IPS-11a (cell line): ENCODE data around the gene SEC31A.

Experiments used
- H3K4me3 ChIP-seq: one replicate; pipeline ENCODE4 v1.5.1; 2013; ENCODE audit warnings: low read depth, low read length, control low read depth

SEC31A gene

DNA sequence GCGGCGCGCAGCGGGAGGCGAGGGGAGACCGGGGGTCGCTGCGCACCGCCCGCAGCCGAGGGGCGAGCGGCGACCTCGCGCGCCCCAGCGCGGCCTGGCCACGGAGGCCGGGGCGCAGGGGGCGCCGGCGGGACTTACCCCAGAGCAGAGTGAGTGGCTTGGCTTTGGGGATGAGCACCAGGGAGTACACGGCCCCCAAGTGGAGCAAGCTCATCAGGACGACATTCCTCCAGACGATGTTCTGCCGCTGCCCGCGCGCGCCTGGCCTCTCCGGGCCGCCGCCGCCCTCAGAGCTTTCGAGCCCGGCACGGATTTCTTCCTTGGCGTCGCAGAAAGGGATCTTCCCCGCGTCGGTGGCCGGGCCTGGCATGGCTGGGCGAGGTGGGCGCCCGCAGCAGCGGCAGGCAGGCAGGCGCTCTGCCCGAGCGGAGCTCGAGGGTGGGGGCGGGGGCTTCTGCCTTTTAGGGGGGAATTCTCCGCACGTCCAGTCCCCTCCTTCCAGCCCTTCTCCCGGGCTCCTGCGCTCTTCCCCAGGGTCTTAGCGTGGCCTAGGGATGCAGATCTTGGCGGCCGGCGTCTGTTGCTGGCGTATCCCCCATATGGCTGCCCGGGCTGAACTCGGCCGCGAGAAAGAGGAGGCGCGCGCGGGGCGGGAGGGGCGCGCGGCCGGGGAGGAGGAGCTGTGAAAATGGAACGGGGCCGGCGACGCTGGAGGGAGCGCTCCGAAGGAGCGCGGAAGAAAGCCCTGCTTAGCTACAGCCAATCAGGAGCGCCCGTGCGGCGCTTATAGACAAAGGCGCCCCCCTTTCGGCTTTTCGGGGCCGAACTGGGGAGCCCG is 92.6 kb downstream of the SEC31A start, which contains the start of gene SCD5:
Gene SCD5, minus strand, starts transcription at position 629 of the 838 bp plus-strand sequence. Its CDS starts 259 bp downstream, at position 370.
- peak within 1 kb of the TSS; percentile 36 for H3K4me3 ChIP-seq

DNA sequence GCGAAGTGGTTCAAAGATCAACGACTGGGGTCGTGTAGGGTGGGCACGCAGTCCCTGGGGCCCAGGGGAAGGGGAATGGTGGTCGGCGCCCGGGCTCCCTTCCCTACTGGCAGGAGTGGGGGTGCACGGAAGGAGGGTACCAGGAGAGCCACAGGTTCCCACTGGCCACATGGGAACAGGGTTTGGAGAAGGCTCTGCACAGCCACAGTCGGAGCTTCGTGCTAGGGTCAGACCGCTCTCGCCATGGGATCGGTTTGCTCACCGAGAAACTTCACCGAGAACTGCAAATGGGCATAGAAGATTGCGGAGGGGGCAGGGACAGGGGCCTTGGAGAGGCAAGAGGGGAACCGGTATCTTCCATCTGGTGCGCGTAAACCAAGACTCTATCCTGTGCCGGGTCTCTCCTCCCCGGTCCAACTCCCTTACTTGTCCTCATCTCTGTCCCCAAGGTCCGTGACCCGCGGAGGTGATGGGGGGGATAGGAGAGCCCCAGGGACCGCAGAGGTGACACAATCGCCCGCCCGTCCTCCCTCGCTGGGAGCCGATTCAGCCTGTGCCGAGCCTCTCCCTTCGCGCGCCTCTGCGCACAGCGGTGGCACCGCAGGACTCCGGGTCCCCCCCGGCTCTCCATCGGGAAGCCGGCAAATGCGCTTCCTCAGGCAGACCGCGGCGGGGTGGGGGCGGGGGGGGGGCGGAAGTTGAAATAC is 93.4 kb downstream of the SEC31A start:
- H3K4me3 ChIP-seq, result peak overlapping the region; percentile 30

DNA sequence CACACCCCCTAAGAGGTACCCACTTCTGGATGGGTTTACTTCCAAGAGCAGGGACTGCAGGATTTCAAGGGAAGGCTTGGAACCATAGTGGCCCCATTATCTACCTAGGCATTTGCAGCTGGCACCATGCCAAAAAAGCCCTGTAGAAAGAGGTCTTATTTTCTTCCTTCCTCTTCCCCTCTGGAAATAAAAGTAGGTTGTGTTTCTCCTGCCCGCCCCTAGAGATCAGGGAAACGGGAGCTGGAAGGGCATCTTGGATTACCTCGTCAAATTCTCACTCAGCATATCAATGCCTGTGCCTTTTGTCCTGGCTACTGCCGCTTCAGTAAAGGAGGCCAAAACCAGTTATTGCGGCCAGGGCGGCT is 93.9 kb downstream of the SEC31A start:
- H3K4me3 ChIP-seq, result peak overlapping the region; percentile 30

DNA sequence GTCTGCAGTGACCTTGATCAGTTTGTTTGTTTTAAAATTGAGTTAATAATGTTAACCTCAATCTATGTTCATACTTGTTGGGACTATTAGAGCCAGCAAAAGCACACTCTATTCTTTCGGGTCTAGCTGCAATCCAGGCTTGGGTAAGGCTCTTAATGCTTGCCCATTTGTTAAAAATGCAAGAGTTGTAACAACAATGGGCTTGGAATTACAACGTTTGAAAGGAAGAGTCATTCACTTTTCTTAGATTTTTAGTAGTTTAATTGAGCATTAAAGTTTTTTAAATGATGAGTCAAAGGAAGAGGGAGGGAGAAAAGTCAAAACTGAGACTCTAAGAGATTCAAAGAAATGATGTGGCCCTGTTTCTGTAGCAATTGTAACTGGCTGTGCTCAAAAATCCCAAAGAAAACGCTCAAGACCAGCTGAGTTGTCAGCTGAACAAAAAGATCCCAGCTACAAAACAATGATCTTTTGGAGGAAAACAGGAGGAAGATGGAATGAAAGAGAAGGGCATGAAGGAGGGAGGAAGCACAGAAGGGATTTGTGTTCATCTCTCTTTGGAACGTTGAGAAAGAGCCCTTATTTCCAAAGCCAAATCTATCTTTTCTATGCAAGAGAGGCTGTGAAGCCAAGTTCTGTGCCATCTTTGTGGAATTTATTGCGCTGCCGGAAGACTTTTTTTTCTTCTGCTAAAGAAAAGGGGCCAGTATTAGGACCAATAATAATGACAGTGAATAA is 97.9 kb downstream of the SEC31A start:
- no peak overlapping the region for H3K4me3 ChIP-seq

DNA sequence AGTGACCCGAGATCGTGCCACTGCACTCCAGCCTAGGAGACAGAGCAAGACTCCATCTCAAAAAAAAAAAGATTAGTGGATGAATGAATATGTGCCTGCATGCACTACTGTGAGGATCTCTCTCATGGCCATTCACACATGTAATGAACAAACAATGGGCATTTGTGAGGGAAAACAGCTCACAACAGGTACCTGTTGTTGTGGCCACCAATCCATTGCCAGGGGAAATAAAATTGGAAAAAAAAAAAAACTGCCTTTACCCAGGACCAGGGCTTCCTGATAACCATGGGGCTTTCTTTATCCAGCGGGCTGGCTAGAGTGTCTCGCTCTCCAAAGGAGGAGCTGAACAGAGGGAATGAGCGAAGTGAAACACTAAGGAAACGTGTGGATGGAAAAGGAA is 99.8 kb downstream of the SEC31A start:
- H3K4me3 ChIP-seq, result no peak overlapping the region

DNA sequence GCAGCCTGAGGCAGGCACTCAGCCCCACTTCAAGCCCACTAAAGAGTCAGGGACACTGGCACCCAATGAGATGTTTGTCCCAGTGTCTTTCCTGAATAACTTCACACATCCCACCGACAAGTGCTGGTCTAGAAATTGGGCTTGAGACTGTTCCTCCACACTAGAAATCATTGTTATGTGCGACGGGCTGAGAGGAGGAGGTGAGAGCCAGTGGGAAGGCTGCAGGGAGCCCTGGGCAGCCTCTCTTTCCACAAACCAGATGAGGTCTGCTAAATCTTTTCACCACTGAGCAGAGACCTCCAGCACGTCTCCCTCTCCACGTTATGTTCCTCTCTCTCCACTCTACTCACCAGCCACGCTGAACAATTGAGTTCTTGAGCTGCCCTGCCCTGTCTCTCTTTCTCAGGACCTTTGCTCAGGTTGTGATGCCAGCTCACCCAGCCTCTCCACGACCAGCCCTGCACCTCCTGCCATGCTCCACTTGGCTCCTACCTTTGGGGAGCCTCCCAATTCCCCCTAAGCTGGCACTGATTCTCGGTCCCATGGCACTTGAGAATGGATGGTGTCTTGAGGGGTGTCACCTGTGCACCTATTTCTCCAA is 100.8 kb downstream of the SEC31A start:
- H3K4me3 ChIP-seq, result no peak overlapping the region

DNA sequence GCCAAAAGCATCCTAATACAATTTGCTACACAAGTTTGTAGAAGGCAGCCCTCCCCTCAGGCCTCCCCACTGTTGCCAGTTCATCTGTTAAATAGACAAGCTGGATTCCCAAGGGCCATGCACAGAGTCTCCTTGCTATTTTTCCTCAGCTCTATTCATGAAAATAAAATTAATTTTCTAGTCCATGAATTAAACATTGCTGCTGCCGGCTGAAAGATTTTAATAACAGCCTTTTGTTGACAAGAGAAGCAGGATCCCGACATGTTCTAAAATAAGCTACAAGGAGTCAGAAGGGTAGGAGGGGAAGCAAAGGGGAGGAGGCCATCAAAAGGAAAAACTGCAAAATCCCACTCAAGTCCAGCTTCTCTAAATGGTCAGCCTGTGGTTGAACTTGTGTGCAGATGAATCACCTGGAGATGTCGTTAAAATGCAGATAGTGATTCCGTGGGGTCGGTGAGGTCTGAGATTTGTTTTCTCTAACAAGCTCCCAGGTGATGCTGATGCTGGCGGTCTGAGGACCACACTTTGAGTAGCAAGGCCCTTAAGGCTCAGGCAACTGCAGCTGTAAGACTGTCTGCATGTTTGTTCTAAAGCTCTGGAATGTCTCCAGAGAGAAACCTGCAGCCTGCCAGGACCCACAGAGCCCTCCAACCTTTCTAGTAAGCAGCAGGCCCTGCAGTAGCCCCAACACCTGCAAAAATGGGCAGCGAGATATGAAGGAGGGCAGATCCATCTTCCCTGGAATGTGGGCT is 101.8 kb downstream of the SEC31A start:
- no peak overlapping the region for H3K4me3 ChIP-seq

- H3K4me3 ChIP-seq, result no peak overlapping the region
Measured at GRCh38 chr4:82787342-82787741, 103.6 kb downstream of the SEC31A start.

- no peak overlapping the region for H3K4me3 ChIP-seq
Measured at GRCh38 chr4:82786828-82787227, 104.1 kb downstream of the SEC31A start.

DNA sequence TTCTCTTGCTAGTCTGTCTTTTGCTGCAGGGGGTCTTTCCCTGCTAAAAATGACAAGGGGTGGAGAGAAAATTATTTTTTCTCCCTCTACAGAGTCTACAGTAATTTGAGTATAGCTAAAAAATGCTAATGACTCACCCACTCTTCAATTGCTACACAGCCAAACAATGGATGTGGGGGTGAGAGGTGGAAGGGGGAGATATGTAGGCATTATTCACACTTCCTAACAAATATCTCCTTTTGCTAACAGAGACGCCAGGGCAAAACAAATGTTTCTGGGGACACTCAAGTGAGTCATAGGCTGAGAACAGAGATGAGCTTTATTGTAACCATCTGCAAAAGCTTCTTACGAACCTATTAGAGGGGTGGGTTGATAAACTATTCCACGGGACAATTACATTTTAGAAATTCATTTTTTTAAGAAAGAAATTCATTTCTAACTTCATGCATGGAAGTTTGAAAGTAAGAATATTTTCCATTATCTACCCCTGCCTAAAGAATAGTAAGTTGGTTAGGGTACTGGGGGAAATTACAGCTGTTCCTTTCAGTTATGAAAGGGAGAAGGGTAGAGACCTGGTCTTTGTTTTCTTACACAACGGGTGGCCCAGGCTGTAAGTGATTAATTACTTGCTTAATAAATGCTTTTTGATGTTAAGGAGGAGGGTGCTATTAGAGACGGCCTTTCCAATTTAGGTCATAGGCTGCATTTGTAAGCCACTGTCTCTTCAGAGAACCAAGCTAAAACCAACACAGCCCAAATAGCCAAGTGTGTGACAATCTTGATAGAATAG is 105.1 kb downstream of the SEC31A start:
- H3K4me3 ChIP-seq, result no peak overlapping the region

DNA sequence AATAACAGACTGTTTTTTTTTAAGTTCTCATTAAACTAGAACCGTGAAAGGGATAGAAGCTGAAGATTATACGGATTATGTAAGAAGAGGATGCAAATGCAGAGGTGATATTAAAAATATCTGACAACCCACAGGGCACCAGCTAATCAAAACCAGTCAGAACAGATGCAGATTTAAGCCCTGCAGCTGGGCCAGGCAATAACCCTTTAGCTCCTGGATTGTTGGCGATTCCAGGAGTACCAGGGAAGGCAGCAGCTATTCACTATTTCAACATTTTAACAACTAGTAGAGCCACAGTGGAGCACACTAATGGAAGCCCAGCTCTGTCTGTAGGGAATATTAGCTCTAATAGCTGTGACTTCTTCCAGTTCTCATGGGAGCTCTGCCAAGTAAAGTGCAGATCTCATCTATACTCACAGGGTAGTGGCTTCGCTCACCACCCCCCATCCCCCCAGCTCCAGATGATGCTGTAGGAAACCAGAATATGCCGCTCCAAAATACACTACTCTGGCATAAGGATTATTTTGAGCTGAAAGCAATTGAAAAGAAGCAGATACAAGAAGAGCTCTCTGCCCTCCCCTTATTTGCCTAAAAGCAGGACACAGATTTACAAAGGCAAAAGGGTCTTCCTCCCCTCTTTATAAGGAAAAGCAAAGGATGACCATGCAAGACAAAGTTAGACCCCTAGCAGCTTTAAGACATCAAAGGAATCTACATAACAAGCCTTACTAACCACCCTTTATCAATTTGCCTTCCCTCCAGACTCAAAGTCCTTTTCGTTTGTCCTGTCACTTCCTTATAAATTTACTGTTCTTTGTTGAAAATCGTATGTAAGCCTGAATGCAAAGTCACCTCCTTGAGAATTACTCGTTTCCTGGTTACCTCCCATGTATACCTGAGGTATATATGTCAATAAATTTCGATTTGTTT is 106.0 kb downstream of the SEC31A start:
- H3K4me3 ChIP-seq, result no peak overlapping the region

- no peak overlapping the region for H3K4me3 ChIP-seq
Measured at GRCh38 chr4:82782626-82783345, 108.2 kb downstream of the SEC31A start.

GRCh38 chr4:82780752-82781231 is 110.2 kb downstream of the SEC31A start:
- no peak overlapping the region for H3K4me3 ChIP-seq

GRCh38 chr4:82780170-82780751 is 110.7 kb downstream of the SEC31A start:
- H3K4me3 ChIP-seq, result no peak overlapping the region

- no peak overlapping the region for H3K4me3 ChIP-seq
Measured at GRCh38 chr4:82779032-82779431, 111.9 kb downstream of the SEC31A start.

DNA sequence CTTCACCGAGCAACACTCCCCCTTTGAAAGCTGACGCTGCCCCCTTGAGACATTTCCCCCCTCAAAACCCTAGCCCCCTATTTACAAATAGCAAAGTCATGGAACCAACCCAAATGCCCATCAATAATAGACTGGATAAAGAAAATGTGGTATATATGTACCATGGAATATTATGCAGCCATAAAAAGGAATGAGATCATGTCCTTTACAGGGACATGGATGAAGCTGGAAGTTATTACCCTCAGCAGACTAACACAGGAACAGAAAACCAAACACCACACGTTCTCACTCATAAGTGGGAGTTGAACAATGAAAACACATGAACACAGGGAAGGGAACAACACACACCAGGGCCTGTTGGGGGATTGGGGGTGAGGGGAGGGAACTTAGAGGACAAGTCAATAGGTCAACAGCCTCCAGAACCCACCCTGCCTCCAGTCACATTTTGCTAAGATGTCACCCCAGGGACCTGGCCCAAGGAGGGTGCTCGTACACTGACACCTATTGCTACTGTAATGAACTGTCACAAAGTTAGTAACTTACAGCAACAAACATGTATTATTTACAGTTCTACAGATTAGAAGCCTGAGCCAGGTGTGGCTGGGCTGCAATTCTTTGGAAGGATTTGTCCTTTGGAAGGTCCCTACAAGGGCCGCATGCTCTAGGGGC is 113.0 kb downstream of the SEC31A start:
- H3K4me3 ChIP-seq, result no peak overlapping the region
